Measurements from ENCODE around the gene SNX13.

Gene SNX13, protein sequence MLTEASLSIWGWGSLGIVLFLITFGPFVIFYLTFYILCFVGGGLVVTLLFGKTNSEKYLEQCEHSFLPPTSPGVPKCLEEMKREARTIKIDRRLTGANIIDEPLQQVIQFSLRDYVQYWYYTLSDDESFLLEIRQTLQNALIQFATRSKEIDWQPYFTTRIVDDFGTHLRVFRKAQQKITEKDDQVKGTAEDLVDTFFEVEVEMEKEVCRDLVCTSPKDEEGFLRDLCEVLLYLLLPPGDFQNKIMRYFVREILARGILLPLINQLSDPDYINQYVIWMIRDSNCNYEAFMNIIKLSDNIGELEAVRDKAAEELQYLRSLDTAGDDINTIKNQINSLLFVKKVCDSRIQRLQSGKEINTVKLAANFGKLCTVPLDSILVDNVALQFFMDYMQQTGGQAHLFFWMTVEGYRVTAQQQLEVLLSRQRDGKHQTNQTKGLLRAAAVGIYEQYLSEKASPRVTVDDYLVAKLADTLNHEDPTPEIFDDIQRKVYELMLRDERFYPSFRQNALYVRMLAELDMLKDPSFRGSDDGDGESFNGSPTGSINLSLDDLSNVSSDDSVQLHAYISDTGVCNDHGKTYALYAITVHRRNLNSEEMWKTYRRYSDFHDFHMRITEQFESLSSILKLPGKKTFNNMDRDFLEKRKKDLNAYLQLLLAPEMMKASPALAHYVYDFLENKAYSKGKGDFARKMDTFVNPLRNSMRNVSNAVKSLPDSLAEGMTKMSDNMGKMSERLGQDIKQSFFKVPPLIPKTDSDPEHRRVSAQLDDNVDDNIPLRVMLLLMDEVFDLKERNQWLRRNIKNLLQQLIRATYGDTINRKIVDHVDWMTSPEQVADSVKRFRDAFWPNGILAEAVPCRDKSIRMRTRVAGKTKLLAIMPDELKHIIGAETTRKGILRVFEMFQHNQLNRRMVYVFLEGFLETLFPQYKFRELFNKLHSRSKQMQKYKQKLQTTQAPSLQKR

DNA sequence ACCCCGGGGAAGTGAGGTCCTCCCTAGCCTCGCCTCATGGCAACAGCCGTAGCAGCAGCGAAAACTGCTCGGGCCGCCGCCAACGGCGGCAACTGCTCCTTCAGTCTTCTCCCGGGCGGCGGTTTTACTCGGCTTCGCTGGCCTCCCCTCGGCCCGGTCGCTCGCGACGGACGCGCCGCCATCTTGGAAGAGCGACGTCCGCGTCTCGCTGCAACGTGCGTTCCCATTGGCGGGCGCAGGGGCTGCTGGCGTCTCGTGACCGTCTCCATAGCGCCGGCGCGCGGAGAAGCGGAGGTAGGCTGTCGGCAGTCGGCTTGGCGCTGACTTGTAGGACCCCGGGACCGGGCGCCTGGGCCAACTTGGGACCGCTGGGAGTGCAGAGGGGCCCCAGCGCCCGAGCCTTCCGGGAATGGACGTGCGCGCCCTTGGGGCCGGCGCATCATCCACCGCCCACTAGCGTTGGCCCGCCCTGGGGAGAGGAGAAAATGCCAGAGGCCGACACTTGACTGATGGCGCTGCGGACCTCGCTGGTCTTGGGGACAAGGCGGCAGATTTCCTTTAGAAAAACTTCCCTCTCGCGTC lies at the start of gene SNX13:
TSS of gene SNX13 (minus strand) at position 193 of the 582 bp plus-strand sequence. CDS start 199 bp downstream, outside the sequence.
- Histone ChIP-seq H3K9ac (peak within 1 kb of the TSS; percentile 92), H3K27me3 (no peaks in the 10 kb centered on the region), H3K27ac (peak within 1 kb of the TSS; percentile 90), H3K36me3 (no peaks in the 10 kb centered on the region), H4K20me1 (0 out of 2 replicates have a peak, but pooled peaks cover 4% of the 10 kb centered on the region), H3K4me1 (peaks cover 30% of the 10 kb centered on the region), H3K4me2 (peak within 1 kb of the TSS; percentile 81), H3K4me3 (peak within 1 kb of the TSS; percentile 90), H3K9me3 (no peaks in the 10 kb centered on the region)
- TF ChIP-seq Cebpa-rat (IDR thresholded peaks at IDR 0.05) = no peak

DNA sequence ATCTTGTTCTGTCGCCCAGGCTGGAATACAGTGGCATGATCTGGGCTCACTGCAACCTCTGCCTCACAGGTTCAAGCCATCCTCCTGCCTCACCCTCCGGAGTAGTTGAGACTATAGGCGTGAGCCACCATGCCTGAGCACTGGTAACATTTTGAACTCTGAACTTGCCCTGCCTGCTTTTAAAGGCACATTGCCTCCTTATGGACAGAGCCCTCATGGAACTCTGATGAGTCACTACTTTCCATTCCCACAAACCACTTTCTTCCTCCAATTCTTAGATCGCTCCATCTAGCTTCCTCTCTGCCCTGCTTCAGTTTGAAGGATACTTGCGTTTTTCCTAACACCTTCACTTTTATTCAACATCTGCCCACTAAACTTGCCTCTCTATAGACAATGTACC lies 49.3 kb upstream of the SNX13 start:
- Histone ChIP-seq H4K20me1 (no peaks in the 10 kb centered on the region), H3K4me2 (no peak overlapping the region), H3K4me3 (no peak overlapping the region), H3K27ac (no peak overlapping the region), H3K9ac (no peak overlapping the region), H3K27me3 (no peaks in the 10 kb centered on the region), H3K9me3 (no peaks in the 10 kb centered on the region), H3K36me3 (no peaks in the 10 kb centered on the region), H3K4me1 (no peaks in the 10 kb centered on the region)
- TF ChIP-seq Cebpa-rat (IDR thresholded peaks at IDR 0.05) = no peak

DNA sequence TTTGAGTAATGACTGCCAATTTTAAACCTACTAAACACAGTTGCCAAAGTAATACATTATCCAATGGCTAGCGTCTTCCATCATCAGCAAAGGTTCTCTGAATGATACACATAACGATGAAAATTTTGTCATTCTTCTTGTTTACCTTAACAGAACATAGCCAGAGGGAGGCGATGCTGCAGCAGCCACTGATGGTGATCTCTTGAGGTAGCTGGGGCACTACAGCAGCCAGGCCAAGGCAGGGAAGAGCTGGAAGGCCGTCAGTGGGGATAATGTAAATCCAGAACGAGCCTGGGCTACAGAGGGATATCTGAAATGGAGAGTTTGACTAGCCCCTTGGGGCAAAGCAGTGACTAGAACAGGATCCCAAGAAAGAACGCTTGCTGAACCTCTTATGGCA lies 48.6 kb upstream of the SNX13 start:
- H4K20me1 ChIP-seq = no peaks in the 10 kb centered on the region

DNA sequence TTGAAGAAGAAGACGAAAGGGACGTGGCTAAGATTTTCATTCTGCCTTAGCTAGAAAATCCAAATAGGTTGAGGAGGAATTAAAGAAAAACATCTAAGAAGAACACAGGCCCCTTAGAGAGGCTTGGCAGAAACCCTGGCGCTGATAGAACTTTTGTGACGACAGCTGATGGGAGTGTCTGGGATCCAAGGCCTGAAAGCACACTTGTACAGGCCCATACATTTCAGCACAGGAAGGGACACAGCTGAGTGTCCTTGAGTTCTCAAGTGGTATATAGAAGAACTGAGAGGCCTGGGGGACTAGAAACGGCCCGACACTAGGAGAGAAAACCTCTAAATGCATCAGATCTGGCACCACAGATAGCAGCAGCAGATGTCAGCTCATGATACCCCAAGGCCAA lies 47.8 kb upstream of the SNX13 start:
- Histone ChIP-seq H3K27me3 (no peaks in the 10 kb centered on the region), H3K27ac (no peak overlapping the region), H3K4me3 (no peak overlapping the region), H3K9ac (no peak overlapping the region), H3K36me3 (no peaks in the 10 kb centered on the region), H4K20me1 (no peaks in the 10 kb centered on the region), H3K4me1 (no peaks in the 10 kb centered on the region), H3K9me3 (no peaks in the 10 kb centered on the region), H3K4me2 (no peak overlapping the region)
- TF ChIP-seq Cebpa-rat (IDR thresholded peaks at IDR 0.05) = no peak

More for the DNA sequence above, 48.6 kb upstream of the SNX13 start:
- H3K36me3 ChIP-seq = no peaks in the 10 kb centered on the region
- no peaks in the 10 kb centered on the region for H3K27me3 ChIP-seq
- no peaks in the 10 kb centered on the region for H3K4me1 ChIP-seq
- no peak overlapping the region for H3K4me2 ChIP-seq
- TF ChIP-seq Cebpa-rat (IDR thresholded peaks at IDR 0.05) = no peak
- no peaks in the 10 kb centered on the region for H3K9me3 ChIP-seq
- H3K9ac ChIP-seq = no peak overlapping the region
- no peak overlapping the region for H3K27ac ChIP-seq
- H3K4me3 ChIP-seq = no peak overlapping the region

DNA sequence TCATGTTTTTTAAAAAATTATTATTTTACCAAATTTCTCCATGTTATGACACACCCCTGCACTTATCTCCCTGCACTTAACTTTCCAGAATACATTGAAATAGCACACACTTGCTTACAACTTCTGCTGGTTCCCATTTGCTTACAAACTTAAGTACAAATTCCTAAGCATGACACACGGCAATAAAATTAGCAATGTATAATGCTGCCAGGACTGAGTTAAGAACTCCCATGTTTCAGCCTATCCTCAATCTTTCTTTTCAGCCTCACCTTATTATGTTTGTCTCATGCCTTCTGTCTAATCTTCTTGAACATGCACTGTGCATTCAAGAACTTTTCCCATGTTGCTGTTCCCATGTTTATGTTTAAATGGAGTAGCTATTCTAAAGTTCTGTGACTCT lies 46.6 kb upstream of the SNX13 start:
- no peaks in the 10 kb centered on the region for H4K20me1 ChIP-seq
- H3K27me3 ChIP-seq = no peaks in the 10 kb centered on the region
- H3K9ac ChIP-seq = no peak overlapping the region
- H3K36me3 ChIP-seq = no peaks in the 10 kb centered on the region
- H3K4me3 ChIP-seq = no peak overlapping the region
- H3K4me1 ChIP-seq = no peaks in the 10 kb centered on the region
- no peaks in the 10 kb centered on the region for H3K9me3 ChIP-seq
- H3K4me2 ChIP-seq = no peak overlapping the region
- no peak overlapping the region for H3K27ac ChIP-seq
- no peak for TF ChIP-seq Cebpa-rat (IDR thresholded peaks at IDR 0.05)

DNA sequence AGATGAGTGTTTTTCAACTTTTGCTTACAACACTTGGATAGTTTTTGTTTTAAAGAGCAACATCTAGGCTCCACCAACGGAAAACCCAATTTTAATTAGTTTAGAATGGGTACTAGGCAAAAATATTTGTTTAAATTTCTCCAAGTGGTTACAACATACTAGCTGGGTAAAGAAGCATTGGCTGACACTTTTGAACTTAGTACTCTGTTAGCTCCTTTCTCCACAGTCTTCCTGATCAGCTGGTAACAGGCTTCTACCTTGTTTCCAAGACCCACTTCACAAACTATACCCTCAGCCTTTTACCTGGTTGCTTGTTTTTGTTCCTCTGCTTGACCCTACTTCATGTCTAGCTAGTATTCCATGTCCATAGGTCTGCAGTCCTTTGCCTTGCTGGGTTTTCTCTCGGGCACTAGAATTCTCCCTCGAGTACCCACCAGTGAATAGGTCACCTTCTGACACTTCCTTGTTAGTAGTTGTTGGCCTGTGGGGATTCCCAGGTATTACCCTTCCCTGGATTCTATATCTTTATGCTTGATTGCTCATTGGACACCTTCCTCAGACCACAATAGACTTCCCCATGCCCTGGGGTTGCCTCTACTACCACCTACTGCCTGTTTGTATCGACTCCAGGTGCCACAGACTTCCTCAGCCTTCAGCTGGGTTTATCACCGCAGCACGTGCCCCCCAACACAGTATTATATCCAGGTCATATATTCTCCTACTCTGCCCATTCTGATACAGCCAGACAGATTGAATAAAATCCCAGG lies 45.4 kb upstream of the SNX13 start:
- no peak overlapping the region for H3K4me2 ChIP-seq
- H3K4me3 ChIP-seq = no peak overlapping the region
- H4K20me1 ChIP-seq = no peaks in the 10 kb centered on the region
- H3K4me1 ChIP-seq = no peaks in the 10 kb centered on the region
- no peaks in the 10 kb centered on the region for H3K36me3 ChIP-seq
- no peak overlapping the region for H3K9ac ChIP-seq
- H3K9me3 ChIP-seq = 0 out of 2 replicates have a peak, but pooled peaks cover 8% of the 10 kb centered on the region
- no peaks in the 10 kb centered on the region for H3K27me3 ChIP-seq
- H3K27ac ChIP-seq = no peak overlapping the region
- no peak for TF ChIP-seq Cebpa-rat (IDR thresholded peaks at IDR 0.05)

DNA sequence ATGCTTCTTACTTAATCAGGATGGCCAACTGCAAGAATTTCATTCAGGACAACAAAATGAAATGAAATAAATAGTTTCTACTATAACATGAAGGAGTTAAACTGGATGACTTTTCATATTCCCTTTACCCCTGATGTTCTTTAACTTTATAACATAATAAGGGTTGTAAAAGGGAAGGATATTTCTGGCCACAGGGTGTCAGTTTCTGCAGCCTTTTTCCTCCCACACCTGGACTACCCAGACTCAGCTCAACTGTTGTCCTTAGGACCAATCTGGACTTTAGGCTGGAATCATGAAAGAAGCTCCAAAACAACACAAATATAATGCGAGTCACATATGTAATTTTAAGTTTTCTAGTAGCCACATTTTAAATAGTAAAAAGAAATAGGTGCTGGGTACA lies 44.0 kb upstream of the SNX13 start:
- Histone ChIP-seq H3K36me3 (no peaks in the 10 kb centered on the region), H3K4me2 (no peak overlapping the region), H3K4me1 (no peaks in the 10 kb centered on the region), H3K27me3 (no peaks in the 10 kb centered on the region), H3K9me3 (0 out of 2 replicates have a peak, but pooled peaks cover 8% of the 10 kb centered on the region), H3K9ac (no peak overlapping the region), H3K4me3 (no peak overlapping the region), H4K20me1 (no peaks in the 10 kb centered on the region), H3K27ac (no peak overlapping the region)
- TF ChIP-seq Cebpa-rat (IDR thresholded peaks at IDR 0.05) = no peak

DNA sequence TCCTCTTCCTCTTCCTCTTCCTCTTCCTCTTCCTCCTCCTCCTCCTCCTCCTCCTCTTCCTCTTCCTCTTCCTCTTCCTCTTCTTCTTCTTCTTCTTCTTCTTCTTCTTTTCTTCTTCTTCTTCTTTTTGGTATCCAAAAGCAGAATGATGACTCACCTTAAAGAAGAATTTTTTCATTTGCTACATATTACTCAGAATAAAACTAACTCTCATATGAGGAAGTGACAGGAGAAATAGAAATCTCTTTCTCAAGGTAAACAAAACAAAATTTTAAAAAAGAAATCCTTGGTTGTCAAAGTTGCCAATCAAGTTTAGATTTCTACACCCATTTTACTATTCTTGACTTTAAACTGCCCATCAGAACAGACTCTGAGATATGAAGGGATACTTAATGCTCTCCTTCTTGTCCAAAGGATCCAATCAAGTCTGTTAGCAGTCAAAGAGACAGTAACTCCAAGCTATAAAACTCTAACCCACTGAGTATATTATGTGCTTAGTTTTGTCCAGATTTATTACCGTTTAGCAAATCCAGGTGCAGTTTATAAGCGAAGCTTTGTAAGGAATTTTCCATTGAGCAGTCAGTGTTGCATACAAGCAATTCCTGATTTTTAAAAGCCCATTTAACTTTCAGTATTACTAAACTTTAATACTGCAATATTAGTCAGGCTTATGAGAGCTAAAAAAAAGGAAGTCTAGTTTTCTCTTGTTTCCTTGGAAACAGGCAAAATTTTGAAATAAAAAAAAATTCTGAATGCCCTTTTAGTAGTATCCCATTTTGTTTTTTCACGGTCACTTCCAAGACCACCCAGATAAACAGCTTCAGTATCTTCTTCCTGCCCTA lies 43.1 kb upstream of the SNX13 start:
- H3K9me3 ChIP-seq = 0 out of 2 replicates have a peak, but pooled peaks cover 8% of the 10 kb centered on the region
- no peak overlapping the region for H3K4me3 ChIP-seq
- no peak for TF ChIP-seq Cebpa-rat (IDR thresholded peaks at IDR 0.05)
- no peak overlapping the region for H3K27ac ChIP-seq
- H3K36me3 ChIP-seq = no peaks in the 10 kb centered on the region
- no peaks in the 10 kb centered on the region for H3K27me3 ChIP-seq
- no peak overlapping the region for H3K4me2 ChIP-seq
- no peaks in the 10 kb centered on the region for H3K4me1 ChIP-seq
- no peak overlapping the region for H3K9ac ChIP-seq
- H4K20me1 ChIP-seq = no peaks in the 10 kb centered on the region

All from BLaER1 (cell line).